Adipose tissue (tissue), 3 donors: ENCODE measurements around the gene ZSCAN5A. TPM values are rescaled to one million over a fixed set of nuclear protein-coding genes. Genes with fewer than 3 reads are reported as not detected.
"Not testable (repeated sequence)": the region's sequence is repeated elsewhere in the genome, so short reads cannot be mapped to it uniquely, and the experiment has no call there.

Experiments used
- H3K27ac ChIP-seq: one replicate; pipeline ENCODE4 v1.5.1; 2013; ENCODE audit warnings: low read depth, low read length
- WGBS, 3 donors: extraction: QIAGEN DNeasy Blood & Tissue Kit; methylation state at CpG; one replicate each; pipeline ENCODE4 v1.1.7; 2013; 5-methylcytosine and 5-hydroxymethylcytosine counted together
- polyA plus RNA-seq, 3 donors: library from polyadenylated mRNA; stranded (reverse); fragments of 200-250 nt; gene quantifications; one replicate each; pipeline ENCODE4 v1.2.3, GENCODE V29; 2013
- donor health status: healthy with polysubstance abuse.
- donor health status: Bipolar disorder and iron deficiency.
- donor health status: healthy.

ZSCAN5A gene
- polyA plus RNA-seq, 3 donors = 3.2 to 7.5 (median 4.3) TPM

GRCh38 chr19:56316728-56317127 is 2.1 kb upstream of the ZSCAN5A start:
- 74 to 96% (median 93%) methylated on average over 5 of the region's 5 CpGs for WGBS, 3 donors
- H3K27ac ChIP-seq = no peak overlapping the region

GRCh38 chr19:56315077-56315828 is 614 bp upstream of the ZSCAN5A start:
- H3K27ac ChIP-seq = peak overlapping the region; percentile 98
- WGBS, 3 donors = 1 to 2% (median 2%) methylated on average over 37 of the region's 37 CpGs

GRCh38 chr19:56314018-56314380 is 640 bp downstream of the ZSCAN5A start:
- H3K27ac ChIP-seq = no peak overlapping the region
- WGBS, 3 donors = 0 to 1% (median 1%) methylated on average over 9 of the region's 9 CpGs

- WGBS, 3 donors = 76 to 84% (median 83%) methylated on average over 10 of the region's 10 CpGs
- H3K27ac ChIP-seq = no peak overlapping the region
Observed at GRCh38 chr19:56312787-56313657, 1.6 kb downstream of the ZSCAN5A start.

- H3K27ac ChIP-seq = no peak overlapping the region
- 52 to 78% (median 62%) methylated on average over 4 of the region's 4 CpGs for WGBS, 3 donors
Observed at GRCh38 chr19:56312342-56312741, 2.3 kb downstream of the ZSCAN5A start.

GRCh38 chr19:56310462-56310861 is 4.2 kb downstream of the ZSCAN5A start:
- no peak overlapping the region for H3K27ac ChIP-seq
- WGBS, 3 donors = 67 to 71% (median 71%) methylated on average over 8 of the region's 8 CpGs

- 74 to 85% (median 82%) methylated on average over 11 of the region's 11 CpGs for WGBS, 3 donors
Observed at GRCh38 chr19:56309511-56310185, 5.0 kb downstream of the ZSCAN5A start.

GRCh38 chr19:56308792-56309191 is 5.8 kb downstream of the ZSCAN5A start:
- 81 to 89% (median 86%) methylated on average over 7 of the region's 7 CpGs for WGBS, 3 donors
- no peak overlapping the region for H3K27ac ChIP-seq

More at GRCh38 chr19:56309511-56310185, 5.0 kb downstream of the ZSCAN5A start:
- no peak overlapping the region for H3K27ac ChIP-seq

- H3K27ac ChIP-seq = not testable (repeated sequence)
- 57 to 77% (median 59%) methylated on average over 6 of the region's 6 CpGs for WGBS, 3 donors
Observed at GRCh38 chr19:56307062-56307461, 7.6 kb downstream of the ZSCAN5A start.

- H3K27ac ChIP-seq = no peak overlapping the region
- 69 to 91% (median 76%) methylated on average over 9 of the region's 11 CpGs for WGBS, 3 donors
Observed at GRCh38 chr19:56306016-56306415, 8.6 kb downstream of the ZSCAN5A start.

- 88 to 92% (median 89%) methylated on average over 9 of the region's 9 CpGs for WGBS, 3 donors
- H3K27ac ChIP-seq = no peak overlapping the region
Observed at GRCh38 chr19:56304243-56304642, 10.4 kb downstream of the ZSCAN5A start.

GRCh38 chr19:56301886-56302620 is 12.6 kb downstream of the ZSCAN5A start:
- no peak overlapping the region for H3K27ac ChIP-seq
- 32 to 79% (median 34%) methylated on average over 9 of the region's 9 CpGs for WGBS, 3 donors

GRCh38 chr19:56301155-56301554 is 13.5 kb downstream of the ZSCAN5A start:
- H3K27ac ChIP-seq = no peak overlapping the region
- 71 to 85% (median 79%) methylated on average over 5 of the region's 5 CpGs for WGBS, 3 donors

- 73 to 79% (median 76%) methylated on average over 3 of the region's 3 CpGs for WGBS, 3 donors
Observed at GRCh38 chr19:56299688-56300087, 15.0 kb downstream of the ZSCAN5A start.

GRCh38 chr19:56297010-56297409 is 17.6 kb downstream of the ZSCAN5A start:
- WGBS, 3 donors = 91 to 97% (median 96%) methylated on average over 3 of the region's 3 CpGs
- H3K27ac ChIP-seq = no peak overlapping the region

More at GRCh38 chr19:56299688-56300087, 15.0 kb downstream of the ZSCAN5A start:
- no peak overlapping the region for H3K27ac ChIP-seq

- WGBS, 3 donors = 95% methylated on average over 22 of the region's 22 CpGs
- H3K27ac ChIP-seq = no peak overlapping the region
Observed at GRCh38 chr19:56295531-56296455, 18.8 kb downstream of the ZSCAN5A start.

GRCh38 chr19:56294549-56294948 is 20.1 kb downstream of the ZSCAN5A start:
- no peak overlapping the region for H3K27ac ChIP-seq
- WGBS, 3 donors = 80 to 86% (median 86%) methylated on average over 4 of the region's 4 CpGs
